ENCODE data around the gene CCT7.

CCT7 gene

GRCh38 chr2:73237168-73237567, 3.1 kb downstream of the CCT7 start:
- TF ChIP-seq CTCF (conservative IDR thresholded peaks at IDR 0.05; ENCODE audit: low read depth, low read length) = no peak
- DNase-seq (ENCODE audit: low read depth) = no peak
- no peak overlapping the region for H3K4me3 ChIP-seq (ENCODE audit: low read length)

- no peak overlapping the region for H3K4me3 ChIP-seq (ENCODE audit: low read length)
- no peak for TF ChIP-seq CTCF (conservative IDR thresholded peaks at IDR 0.05; ENCODE audit: low read depth, low read length)
- no peak for DNase-seq (ENCODE audit: low read depth)
Measured at GRCh38 chr2:73238149-73238548, 4.0 kb downstream of the CCT7 start.

GRCh38 chr2:73238976-73239375, 4.9 kb downstream of the CCT7 start:
- no peak for TF ChIP-seq CTCF (conservative IDR thresholded peaks at IDR 0.05; ENCODE audit: low read depth, low read length)
- no peak overlapping the region for H3K4me3 ChIP-seq (ENCODE audit: low read length)
- no peak for DNase-seq (ENCODE audit: low read depth)

- TF ChIP-seq CTCF (conservative IDR thresholded peaks at IDR 0.05; ENCODE audit: low read depth, low read length) = no peak
- peak; percentile 0 for DNase-seq (ENCODE audit: low read depth)
- H3K4me3 ChIP-seq (ENCODE audit: low read length) = no peak overlapping the region
Measured at GRCh38 chr2:73239776-73240175, 5.7 kb downstream of the CCT7 start.

- no peak for TF ChIP-seq CTCF (conservative IDR thresholded peaks at IDR 0.05; ENCODE audit: low read depth, low read length)
- no peak overlapping the region for H3K4me3 ChIP-seq (ENCODE audit: low read length)
- peak; percentile 3 for DNase-seq (ENCODE audit: low read depth)
Measured at GRCh38 chr2:73243884-73244570, 9.9 kb downstream of the CCT7 start.

- DNase-seq (ENCODE audit: low read depth) = no peak
- H3K4me3 ChIP-seq (ENCODE audit: low read length) = no peak overlapping the region
Measured at GRCh38 chr2:73244580-73244979, 10.5 kb downstream of the CCT7 start.

More at GRCh38 chr2:73244580-73244979, 10.5 kb downstream of the CCT7 start:
- no peak for TF ChIP-seq CTCF (conservative IDR thresholded peaks at IDR 0.05; ENCODE audit: low read depth, low read length)
